ENCODE data around the gene EXOC2.

GRCh38 chr6:455835-456234, 237.1 kb downstream of the EXOC2 start:
- TF ChIP-seq POLR2A (IDR thresholded peaks at IDR 0.05) (no peak), POLR2AphosphoS5 (IDR thresholded peaks at IDR 0.05) (no peak)
- TF ChIP-seq, protein P1, sequence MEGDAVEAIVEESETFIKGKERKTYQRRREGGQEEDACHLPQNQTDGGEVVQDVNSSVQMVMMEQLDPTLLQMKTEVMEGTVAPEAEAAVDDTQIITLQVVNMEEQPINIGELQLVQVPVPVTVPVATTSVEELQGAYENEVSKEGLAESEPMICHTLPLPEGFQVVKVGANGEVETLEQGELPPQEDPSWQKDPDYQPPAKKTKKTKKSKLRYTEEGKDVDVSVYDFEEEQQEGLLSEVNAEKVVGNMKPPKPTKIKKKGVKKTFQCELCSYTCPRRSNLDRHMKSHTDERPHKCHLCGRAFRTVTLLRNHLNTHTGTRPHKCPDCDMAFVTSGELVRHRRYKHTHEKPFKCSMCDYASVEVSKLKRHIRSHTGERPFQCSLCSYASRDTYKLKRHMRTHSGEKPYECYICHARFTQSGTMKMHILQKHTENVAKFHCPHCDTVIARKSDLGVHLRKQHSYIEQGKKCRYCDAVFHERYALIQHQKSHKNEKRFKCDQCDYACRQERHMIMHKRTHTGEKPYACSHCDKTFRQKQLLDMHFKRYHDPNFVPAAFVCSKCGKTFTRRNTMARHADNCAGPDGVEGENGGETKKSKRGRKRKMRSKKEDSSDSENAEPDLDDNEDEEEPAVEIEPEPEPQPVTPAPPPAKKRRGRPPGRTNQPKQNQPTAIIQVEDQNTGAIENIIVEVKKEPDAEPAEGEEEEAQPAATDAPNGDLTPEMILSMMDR (IDR thresholded peaks at IDR 0.05 in 8 of 11, conservative IDR thresholded peaks at IDR 0.05 in 3 of 11), result no peak

Measured in spleen (tissue), 7 donors.